Loucy (cell line): ENCODE results near the gene SLC38A1.

Experiments
- H2AFZ ChIP-seq: fragments of 200-600 bp; sonication (generic); 2 replicates; pipeline ENCODE4 v1.6.0; 2016; ENCODE audit warnings: antibody characterized with exemption, mild to moderate bottlenecking, low read length, moderate library complexity
- H3F3A ChIP-seq: fragments of 200-600 bp; 2 replicates; pipeline ENCODE4 v1.6.0; 2016; ENCODE audit warnings: antibody characterized with exemption, low read depth, mild to moderate bottlenecking
- H3K27me3 ChIP-seq: fragments of 200-600 bp; sonication (generic); 2 replicates; pipeline ENCODE4 v1.6.1; 2014; ENCODE audit warnings: low read length, mild to moderate bottlenecking; ENCODE audit not compliant: insufficient read depth, poor library complexity, severe bottlenecking
- H3K36me3 ChIP-seq: fragments of 200-600 bp; sonication (generic); 2 replicates; pipeline ENCODE4 v1.6.1; 2016; ENCODE audit warnings: low read length; ENCODE audit not compliant: insufficient read depth
- H3K4me1 ChIP-seq: fragments of 200-600 bp; sonication (generic); 2 replicates; pipeline ENCODE4 v1.5.1; 2014; ENCODE audit warnings: low read length, mild to moderate bottlenecking; ENCODE audit not compliant: insufficient read depth, poor library complexity, severe bottlenecking
- H3K4me2 ChIP-seq: fragments of 200-600 bp; sonication (generic); 2 replicates; pipeline ENCODE4 v1.6.0; 2014; ENCODE audit warnings: antibody characterized with exemption, low read length, low read depth, mild to moderate bottlenecking; ENCODE audit not compliant: poor library complexity, severe bottlenecking
- H3K4me3 ChIP-seq: fragments of 200-600 bp; sonication (generic); 2 replicates; pipeline ENCODE4 v1.5.1; 2014; ENCODE audit warnings: low read length, mild to moderate bottlenecking, mixed read lengths; ENCODE audit not compliant: poor library complexity, severe bottlenecking
- H3K79me2 ChIP-seq: fragments of 200-600 bp; sonication (generic); 2 replicates; pipeline ENCODE4 v1.6.1; 2014; ENCODE audit warnings: low read length; ENCODE audit not compliant: insufficient read depth
- H3K9ac ChIP-seq: fragments of 200-600 bp; sonication (generic); 2 replicates; pipeline ENCODE4 v1.6.0; 2014; ENCODE audit warnings: mild to moderate bottlenecking, low read depth, low read length, moderate library complexity; ENCODE audit not compliant: poor library complexity, severe bottlenecking
- H3K9me2 ChIP-seq: fragments of 200-600 bp; sonication (generic); replicated peaks from 2 replicates; pipeline ENCODE4 v1.6.1; 2016; ENCODE audit warnings: low read depth, low read length, mixed read lengths
- H3K9me3 ChIP-seq: fragments of 200-600 bp; sonication (generic); 2 replicates; pipeline ENCODE4 v1.6.1; 2014; ENCODE audit warnings: mild to moderate bottlenecking, antibody characterized with exemption, low read length, low read depth; ENCODE audit not compliant: insufficient read depth
- H4K20me1 ChIP-seq: fragments of 200-600 bp; sonication (generic); 2 replicates; pipeline ENCODE4 v1.6.0; 2014; ENCODE audit warnings: antibody characterized with exemption, low read length, mild to moderate bottlenecking; ENCODE audit not compliant: insufficient read depth, poor library complexity, severe bottlenecking
- CTCF ChIP-seq: fragments of 200-600 bp; sonication (generic); conservative IDR thresholded peaks from 2 replicates; pipeline ENCODE4 v1.5.1; 2014; ENCODE audit warnings: mild to moderate bottlenecking, antibody characterized with exemption, low read length
- EZH2phosphoT487 ChIP-seq: fragments of 200-600 bp; IDR thresholded peaks from 2 replicates; pipeline ENCODE4 v1.6.1; 2018; ENCODE audit warnings: antibody characterized with exemption, mild to moderate bottlenecking, moderate library complexity, borderline replicate concordance

The SLC38A1 gene

DNA sequence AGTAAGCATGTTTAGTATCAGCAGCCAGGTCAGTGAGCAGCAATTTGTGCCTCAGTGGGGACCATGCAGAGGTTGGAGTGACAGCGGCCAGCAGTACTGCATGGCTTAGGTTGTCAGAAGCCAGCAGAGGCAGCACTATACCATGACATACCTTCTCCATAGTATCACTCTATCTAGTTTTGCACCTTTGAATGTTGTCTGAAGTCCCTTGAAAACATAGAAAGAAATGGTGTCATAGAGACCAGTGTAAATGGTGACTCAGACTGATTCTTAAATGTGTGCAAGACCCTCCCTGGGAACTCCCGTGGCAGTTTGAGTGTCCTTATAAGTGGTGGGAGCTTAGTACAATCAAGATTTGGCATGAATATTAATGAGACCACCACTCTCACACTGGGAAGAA lies 124.4 kb downstream of the SLC38A1 start:
- TF ChIP-seq EZH2phosphoT487 = no peak
- no peak for TF ChIP-seq CTCF
- no peak overlapping the region for H3K9ac ChIP-seq
- H3K4me3 ChIP-seq = no peak overlapping the region
- H3K9me2 ChIP-seq = no peaks in the 10 kb centered on the region
- H4K20me1 ChIP-seq = no peaks in the 10 kb centered on the region
- H3K4me1 ChIP-seq = no peaks in the 10 kb centered on the region
- H3K4me2 ChIP-seq = no peak overlapping the region
- H2AFZ ChIP-seq = no peak overlapping the region
- H3F3A ChIP-seq = no peaks in the 10 kb centered on the region
- H3K9me3 ChIP-seq = no peaks in the 10 kb centered on the region
- no peaks in the 10 kb centered on the region for H3K36me3 ChIP-seq
- no peaks in the 10 kb centered on the region for H3K79me2 ChIP-seq
- H3K27me3 ChIP-seq = no peaks in the 10 kb centered on the region

- no peaks in the 10 kb centered on the region for H3K79me2 ChIP-seq
- no peak overlapping the region for H3K9ac ChIP-seq
- no peak for TF ChIP-seq EZH2phosphoT487
- TF ChIP-seq CTCF = no peak
- no peak overlapping the region for H2AFZ ChIP-seq
- no peaks in the 10 kb centered on the region for H3K9me2 ChIP-seq
- no peaks in the 10 kb centered on the region for H4K20me1 ChIP-seq
- H3F3A ChIP-seq = no peaks in the 10 kb centered on the region
- H3K4me2 ChIP-seq = no peak overlapping the region
- H3K9me3 ChIP-seq = no peaks in the 10 kb centered on the region
- no peak overlapping the region for H3K4me3 ChIP-seq
- no peaks in the 10 kb centered on the region for H3K36me3 ChIP-seq
- H3K4me1 ChIP-seq = no peaks in the 10 kb centered on the region
- no peaks in the 10 kb centered on the region for H3K27me3 ChIP-seq
Measured at GRCh38 chr12:46136249-46136648, 132.6 kb downstream of the SLC38A1 start.

GRCh38 chr12:46135750-46136149 lies 133.1 kb downstream of the SLC38A1 start:
- Histone ChIP-seq H3K36me3 (no peaks in the 10 kb centered on the region), H3K9me2 (no peaks in the 10 kb centered on the region), H3K4me1 (no peaks in the 10 kb centered on the region), H3K9ac (no peak overlapping the region), H3K27me3 (no peaks in the 10 kb centered on the region), H3K4me3 (no peak overlapping the region), H3K79me2 (no peaks in the 10 kb centered on the region), H2AFZ (no peak overlapping the region), H3K9me3 (no peaks in the 10 kb centered on the region), H3F3A (no peaks in the 10 kb centered on the region), H3K4me2 (no peak overlapping the region), H4K20me1 (no peaks in the 10 kb centered on the region)
- TF ChIP-seq EZH2phosphoT487 = no peak
- no peak for TF ChIP-seq CTCF
